ENCODE results near the gene STARD3.

- TF ChIP-seq YY1 (IDR thresholded peaks at IDR 0.05; ENCODE audit: borderline replicate concordance in 1 of 3, control insufficient read depth in 1 of 3, extremely low read depth in 1 of 3, insufficient read depth in 3 of 3, insufficient read length in 1 of 3, insufficient replicate concordance in 2 of 3, low read depth in 1 of 3, low read length in 2 of 3) = no peak
- no peak for TF ChIP-seq ATF2 (CRISPR knock-in tag; IDR thresholded peaks at IDR 0.05)
- no peak for TF ChIP-seq TBP (optimal IDR thresholded peaks at IDR 0.05; ENCODE audit: low read depth, low read length)
- TF ChIP-seq NR3C1 (CRISPR knock-in tag; IDR thresholded peaks at IDR 0.05) = no peak
- no peak for TF ChIP-seq KAT8 (IDR thresholded peaks at IDR 0.05; ENCODE audit: low read depth)
- TF ChIP-seq TCF7L2 (IDR thresholded peaks at IDR 0.05; ENCODE audit: low read depth, low read length) = no peak
- no peak for TF ChIP-seq GTF2B (IDR thresholded peaks at IDR 0.05; ENCODE audit: extremely low read depth, insufficient read length)
- no peak for TF ChIP-seq ZNF274 (IDR thresholded peaks at IDR 0.05; ENCODE audit: borderline replicate concordance, low read depth, low read length)
- TF ChIP-seq TSHZ1 (CRISPR knock-in tag; IDR thresholded peaks at IDR 0.05) = no peak
- TF ChIP-seq EP300 (IDR thresholded peaks at IDR 0.05; ENCODE audit: low read length) = no peak
- TF ChIP-seq JUN (IDR thresholded peaks at IDR 0.05; ENCODE audit: borderline replicate concordance, low read depth, low read length) = no peak
- TF ChIP-seq JUN (CRISPR knock-in tag; IDR thresholded peaks at IDR 0.05; ENCODE audit: borderline replicate concordance) = no peak
- TF ChIP-seq CBX5 (IDR thresholded peaks at IDR 0.05; ENCODE audit: borderline replicate concordance, low read depth) = no peak
Observed at GRCh38 chr17:39664581-39665561, 27.9 kb downstream of the STARD3 start, which contains the start of gene TCAP.
